HL-60 (cell line): ENCODE data around the gene MYO1E.

Experiments used
- DNase-seq, 2 experiments: peaks; one replicate each; pipeline ENCODE4 v3.0.0-alpha.2; 2010 to 2020; ENCODE audit warnings: low read depth in 1 of 2, low spot score in 1 of 2
- H3K27ac ChIP-seq: fragments of 250-450 bp; sonication (Bioruptor Pico); replicated peaks from 2 replicates; pipeline ENCODE4 v1.5.1; 2020; ENCODE audit warnings: mild to moderate bottlenecking, moderate library complexity
- H3K27me3 ChIP-seq: fragments of 250-450 bp; sonication (Bioruptor Pico); 2 replicates; pipeline ENCODE4 v1.5.1; 2021; ENCODE audit warnings: mild to moderate bottlenecking, moderate library complexity; ENCODE audit not compliant: insufficient read depth, poor library complexity, severe bottlenecking
- H3K4me3 ChIP-seq: replicated peaks from 2 replicates; pipeline ENCODE4 v1.5.1; 2011; ENCODE audit warnings: mild to moderate bottlenecking, control low read depth, low read length; ENCODE audit not compliant: insufficient read depth
- GABPA ChIP-seq: IDR thresholded peaks from 2 replicates; pipeline ENCODE4 v1.6.1; 2012; ENCODE audit warnings: low read depth
- POLR2AphosphoS5 ChIP-seq: IDR thresholded peaks from 2 replicates; pipeline ENCODE4 v1.6.1; 2012; ENCODE audit warnings: low read depth
- SPI1 ChIP-seq: IDR thresholded peaks from 2 replicates; pipeline ENCODE4 v1.6.1; 2012; ENCODE audit warnings: low read depth, mild to moderate bottlenecking, borderline replicate concordance
- TF ChIP-seq, protein P1 (sequence below): IDR thresholded peaks from one replicate; pipeline ENCODE4 v1.5.1; 2011; ENCODE audit warnings: low read length, control low read depth, inconsistent platforms; ENCODE audit not compliant: insufficient read depth
- TF ChIP-seq, protein P2 (sequence below): IDR thresholded peaks from 2 replicates; pipeline ENCODE4 v1.6.1; 2012; ENCODE audit warnings: low read depth; ENCODE audit not compliant: insufficient replicate concordance

MYO1E gene

DNA sequence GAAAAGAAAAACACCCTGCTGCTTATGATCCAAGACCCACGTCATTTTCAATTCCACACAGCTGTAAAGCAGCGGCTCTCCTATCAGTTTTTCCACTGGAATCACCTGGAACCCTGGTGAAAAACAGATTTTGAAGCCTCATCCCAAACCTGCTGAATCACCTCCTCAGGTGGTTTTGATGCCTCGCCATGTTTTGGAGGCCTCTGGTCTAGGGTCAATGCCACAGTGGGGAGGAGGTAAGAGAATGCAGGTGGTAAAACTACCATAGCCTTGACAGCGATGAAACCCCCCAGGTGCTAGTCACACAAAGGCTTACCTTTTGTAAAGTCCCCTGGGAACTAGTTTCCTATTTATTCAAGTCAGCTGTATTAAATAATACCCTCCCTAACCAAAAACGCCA, 24.8 kb downstream of the MYO1E start:
- peaks cover 4% of the 10 kb centered on the region for H3K27me3 ChIP-seq
- no peak for DNase-seq
- TF ChIP-seq SPI1 (no peak), POLR2AphosphoS5 (no peak), GABPA (no peak)
- TF ChIP-seq, protein P1, sequence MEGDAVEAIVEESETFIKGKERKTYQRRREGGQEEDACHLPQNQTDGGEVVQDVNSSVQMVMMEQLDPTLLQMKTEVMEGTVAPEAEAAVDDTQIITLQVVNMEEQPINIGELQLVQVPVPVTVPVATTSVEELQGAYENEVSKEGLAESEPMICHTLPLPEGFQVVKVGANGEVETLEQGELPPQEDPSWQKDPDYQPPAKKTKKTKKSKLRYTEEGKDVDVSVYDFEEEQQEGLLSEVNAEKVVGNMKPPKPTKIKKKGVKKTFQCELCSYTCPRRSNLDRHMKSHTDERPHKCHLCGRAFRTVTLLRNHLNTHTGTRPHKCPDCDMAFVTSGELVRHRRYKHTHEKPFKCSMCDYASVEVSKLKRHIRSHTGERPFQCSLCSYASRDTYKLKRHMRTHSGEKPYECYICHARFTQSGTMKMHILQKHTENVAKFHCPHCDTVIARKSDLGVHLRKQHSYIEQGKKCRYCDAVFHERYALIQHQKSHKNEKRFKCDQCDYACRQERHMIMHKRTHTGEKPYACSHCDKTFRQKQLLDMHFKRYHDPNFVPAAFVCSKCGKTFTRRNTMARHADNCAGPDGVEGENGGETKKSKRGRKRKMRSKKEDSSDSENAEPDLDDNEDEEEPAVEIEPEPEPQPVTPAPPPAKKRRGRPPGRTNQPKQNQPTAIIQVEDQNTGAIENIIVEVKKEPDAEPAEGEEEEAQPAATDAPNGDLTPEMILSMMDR, result no peak
- TF ChIP-seq, protein P2, sequence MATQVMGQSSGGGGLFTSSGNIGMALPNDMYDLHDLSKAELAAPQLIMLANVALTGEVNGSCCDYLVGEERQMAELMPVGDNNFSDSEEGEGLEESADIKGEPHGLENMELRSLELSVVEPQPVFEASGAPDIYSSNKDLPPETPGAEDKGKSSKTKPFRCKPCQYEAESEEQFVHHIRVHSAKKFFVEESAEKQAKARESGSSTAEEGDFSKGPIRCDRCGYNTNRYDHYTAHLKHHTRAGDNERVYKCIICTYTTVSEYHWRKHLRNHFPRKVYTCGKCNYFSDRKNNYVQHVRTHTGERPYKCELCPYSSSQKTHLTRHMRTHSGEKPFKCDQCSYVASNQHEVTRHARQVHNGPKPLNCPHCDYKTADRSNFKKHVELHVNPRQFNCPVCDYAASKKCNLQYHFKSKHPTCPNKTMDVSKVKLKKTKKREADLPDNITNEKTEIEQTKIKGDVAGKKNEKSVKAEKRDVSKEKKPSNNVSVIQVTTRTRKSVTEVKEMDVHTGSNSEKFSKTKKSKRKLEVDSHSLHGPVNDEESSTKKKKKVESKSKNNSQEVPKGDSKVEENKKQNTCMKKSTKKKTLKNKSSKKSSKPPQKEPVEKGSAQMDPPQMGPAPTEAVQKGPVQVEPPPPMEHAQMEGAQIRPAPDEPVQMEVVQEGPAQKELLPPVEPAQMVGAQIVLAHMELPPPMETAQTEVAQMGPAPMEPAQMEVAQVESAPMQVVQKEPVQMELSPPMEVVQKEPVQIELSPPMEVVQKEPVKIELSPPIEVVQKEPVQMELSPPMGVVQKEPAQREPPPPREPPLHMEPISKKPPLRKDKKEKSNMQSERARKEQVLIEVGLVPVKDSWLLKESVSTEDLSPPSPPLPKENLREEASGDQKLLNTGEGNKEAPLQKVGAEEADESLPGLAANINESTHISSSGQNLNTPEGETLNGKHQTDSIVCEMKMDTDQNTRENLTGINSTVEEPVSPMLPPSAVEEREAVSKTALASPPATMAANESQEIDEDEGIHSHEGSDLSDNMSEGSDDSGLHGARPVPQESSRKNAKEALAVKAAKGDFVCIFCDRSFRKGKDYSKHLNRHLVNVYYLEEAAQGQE, result no peak
- no peak overlapping the region for H3K4me3 ChIP-seq
- no peak overlapping the region for H3K27ac ChIP-seq

DNA sequence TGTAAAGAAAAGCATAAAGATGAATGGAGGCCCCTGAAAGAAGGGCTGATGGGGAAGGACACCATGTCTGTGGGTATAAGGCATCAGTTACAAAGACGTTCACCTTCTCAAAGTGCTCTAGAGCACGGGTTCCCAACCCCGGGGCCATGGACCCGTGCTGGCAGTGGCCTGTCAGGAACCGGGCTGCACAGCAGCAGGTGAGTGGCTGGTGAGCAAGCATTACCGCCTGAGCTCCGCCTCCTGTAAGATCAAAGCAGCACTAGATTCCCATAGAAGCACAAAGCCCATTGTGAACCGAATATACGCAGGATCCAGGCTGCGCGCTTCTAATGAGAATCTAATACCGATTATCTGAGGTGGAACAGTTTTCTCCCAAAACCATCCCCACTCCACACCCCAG, 25.7 kb downstream of the MYO1E start:
- H3K27me3 ChIP-seq, result peaks cover 2% of the 10 kb centered on the region
- TF ChIP-seq GABPA, result no peak
- TF ChIP-seq, protein P2, result no peak
- TF ChIP-seq, protein P1, result no peak
- no peak for TF ChIP-seq POLR2AphosphoS5
- no peak for TF ChIP-seq SPI1
- no peak for DNase-seq
- H3K4me3 ChIP-seq, result no peak overlapping the region
- H3K27ac ChIP-seq, result no peak overlapping the region

DNA sequence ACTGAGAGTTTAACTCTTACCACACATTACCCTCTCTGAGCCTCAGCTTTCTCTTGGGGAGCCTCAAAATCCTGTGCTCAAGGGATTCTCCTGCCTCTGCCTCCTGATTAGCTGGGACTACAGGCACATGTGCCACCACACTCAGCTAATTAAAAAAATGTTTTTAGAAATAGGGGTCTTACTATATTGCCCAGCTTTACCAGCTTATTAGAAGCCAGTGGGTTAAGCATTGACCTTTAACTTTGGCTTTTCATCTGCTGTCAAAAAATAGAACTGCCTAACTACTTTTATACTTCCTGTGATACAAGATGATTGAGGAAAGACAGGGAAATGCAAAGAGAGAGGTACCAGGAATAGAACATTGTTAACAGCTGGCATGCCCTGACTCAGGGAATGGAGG, 27.3 kb downstream of the MYO1E start:
- Histone ChIP-seq H3K27ac (no peak overlapping the region), H3K27me3 (peaks cover 2% of the 10 kb centered on the region), H3K4me3 (no peak overlapping the region)
- no peak for DNase-seq
- TF ChIP-seq POLR2AphosphoS5 (no peak), GABPA (no peak), SPI1 (no peak)
- TF ChIP-seq, protein P1, result no peak
- TF ChIP-seq, protein P2, result no peak
